ENCODE measurements around the gene C2orf92. TPM values are rescaled to one million over a fixed set of nuclear protein-coding genes. Genes with fewer than 3 reads are reported as not detected.

Gene C2orf92
- total and polyA plus RNA-seq, 2 donors (not counting 1 experiment from before 2014, with no cell fraction given), result 0.99 to 1.1 TPM

DNA sequence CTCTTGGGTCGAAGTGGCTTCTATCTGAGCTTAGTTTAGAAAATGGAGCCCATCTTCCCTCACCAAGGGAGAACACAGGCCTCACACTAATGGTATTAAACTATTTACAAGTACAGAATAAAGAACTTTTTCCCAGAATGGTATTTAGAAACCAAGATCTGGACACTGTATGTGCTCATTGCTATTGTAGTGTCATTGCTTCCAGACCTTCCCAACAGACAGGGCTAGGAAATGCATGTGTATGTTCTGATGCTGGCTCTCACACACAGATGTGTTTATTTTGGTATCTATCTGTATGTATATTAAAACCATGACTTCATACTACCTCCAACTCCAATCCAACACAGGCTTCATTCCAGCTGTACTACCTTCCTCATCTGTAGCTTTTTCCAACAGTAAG lies 15.6 kb upstream of the C2orf92 start:
- Histone ChIP-seq H3K79me2 (ENCODE audit: control insufficient read depth, insufficient read depth, low read length) (no peaks in the 10 kb centered on the region), H3K4me1 (ENCODE audit: control insufficient read depth, extremely low read depth, insufficient read depth, low read length) (no peaks in the 10 kb centered on the region), H2AFZ (ENCODE audit: low read length) (no peak overlapping the region), H3K9me3 (ENCODE audit: control insufficient read depth, insufficient read depth, low read depth, low read length) (no peaks in the 10 kb centered on the region), H3K9ac (ENCODE audit: insufficient read depth, low read length) (no peak overlapping the region), H3K4me2 (ENCODE audit: extremely low read depth, insufficient read depth, low read length) (no peak overlapping the region), H3K27me3 (ENCODE audit: control insufficient read depth, insufficient read depth, low read length) (no peaks in the 10 kb centered on the region), H3K4me3 (replicated peaks in 1 of 4; ENCODE audit: control extremely low read depth in 1 of 4, insufficient read depth in 1 of 4, low read depth in 3 of 4, low read length in 4 of 4) (no peak overlapping the region), H3K36me3 (ENCODE audit: control insufficient read depth, insufficient read depth, low read length) (peaks cover 27% of the 10 kb centered on the region), H4K20me1 (ENCODE audit: control insufficient read depth, extremely low read depth, insufficient read depth, low read length) (no peaks in the 10 kb centered on the region), H3K27ac (ENCODE audit: insufficient read depth, low read length) (no peak overlapping the region)
- DNase-seq (ENCODE audit: low read depth in 2 of 2), result no peak
- TF ChIP-seq, protein P1, sequence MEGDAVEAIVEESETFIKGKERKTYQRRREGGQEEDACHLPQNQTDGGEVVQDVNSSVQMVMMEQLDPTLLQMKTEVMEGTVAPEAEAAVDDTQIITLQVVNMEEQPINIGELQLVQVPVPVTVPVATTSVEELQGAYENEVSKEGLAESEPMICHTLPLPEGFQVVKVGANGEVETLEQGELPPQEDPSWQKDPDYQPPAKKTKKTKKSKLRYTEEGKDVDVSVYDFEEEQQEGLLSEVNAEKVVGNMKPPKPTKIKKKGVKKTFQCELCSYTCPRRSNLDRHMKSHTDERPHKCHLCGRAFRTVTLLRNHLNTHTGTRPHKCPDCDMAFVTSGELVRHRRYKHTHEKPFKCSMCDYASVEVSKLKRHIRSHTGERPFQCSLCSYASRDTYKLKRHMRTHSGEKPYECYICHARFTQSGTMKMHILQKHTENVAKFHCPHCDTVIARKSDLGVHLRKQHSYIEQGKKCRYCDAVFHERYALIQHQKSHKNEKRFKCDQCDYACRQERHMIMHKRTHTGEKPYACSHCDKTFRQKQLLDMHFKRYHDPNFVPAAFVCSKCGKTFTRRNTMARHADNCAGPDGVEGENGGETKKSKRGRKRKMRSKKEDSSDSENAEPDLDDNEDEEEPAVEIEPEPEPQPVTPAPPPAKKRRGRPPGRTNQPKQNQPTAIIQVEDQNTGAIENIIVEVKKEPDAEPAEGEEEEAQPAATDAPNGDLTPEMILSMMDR (conservative IDR thresholded peaks at IDR 0.05 in 1 of 2, IDR thresholded peaks at IDR 0.05 in 1 of 2; ENCODE audit: low read depth in 1 of 2, low read length in 2 of 2), result no peak
- no peak for TF ChIP-seq EZH2 (IDR thresholded peaks at IDR 0.05; ENCODE audit: low read length, missing control alignments)

DNA sequence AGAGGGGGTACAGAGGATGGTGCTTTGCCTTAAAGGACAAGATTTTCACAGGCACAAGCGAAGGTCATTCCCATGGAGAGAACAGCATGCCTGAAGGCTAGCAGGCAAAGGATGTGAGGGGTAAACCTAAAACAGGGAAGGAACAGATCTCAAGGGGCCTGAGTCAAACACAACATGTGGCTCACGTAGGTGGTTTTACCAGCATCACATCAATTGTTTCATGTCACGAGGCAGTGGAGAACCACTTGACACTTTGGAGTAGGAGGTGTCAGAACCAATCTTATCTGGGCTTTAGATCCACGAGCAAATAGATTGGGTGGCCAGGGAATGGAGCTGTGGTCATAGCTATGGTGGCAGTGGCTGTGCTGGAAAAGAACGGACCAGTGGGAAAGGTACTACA lies 15.2 kb upstream of the C2orf92 start:
- no peak overlapping the region for H3K27ac ChIP-seq (ENCODE audit: insufficient read depth, low read length)
- no peaks in the 10 kb centered on the region for H3K27me3 ChIP-seq (ENCODE audit: control insufficient read depth, insufficient read depth, low read length)
- H3K4me2 ChIP-seq (ENCODE audit: extremely low read depth, insufficient read depth, low read length), result no peak overlapping the region
- H2AFZ ChIP-seq (ENCODE audit: low read length), result no peak overlapping the region
- H3K36me3 ChIP-seq (ENCODE audit: control insufficient read depth, insufficient read depth, low read length), result peaks cover 29% of the 10 kb centered on the region
- no peaks in the 10 kb centered on the region for H4K20me1 ChIP-seq (ENCODE audit: control insufficient read depth, extremely low read depth, insufficient read depth, low read length)
- H3K9me3 ChIP-seq (ENCODE audit: control insufficient read depth, insufficient read depth, low read depth, low read length), result no peaks in the 10 kb centered on the region
- no peak overlapping the region for H3K4me3 ChIP-seq (replicated peaks in 1 of 4; ENCODE audit: control extremely low read depth in 1 of 4, insufficient read depth in 1 of 4, low read depth in 3 of 4, low read length in 4 of 4)
- no peak overlapping the region for H3K9ac ChIP-seq (ENCODE audit: insufficient read depth, low read length)
- TF ChIP-seq EZH2 (IDR thresholded peaks at IDR 0.05; ENCODE audit: low read length, missing control alignments), result no peak
- DNase-seq (ENCODE audit: low read depth in 2 of 2), result no peak
- H3K4me1 ChIP-seq (ENCODE audit: control insufficient read depth, extremely low read depth, insufficient read depth, low read length), result no peaks in the 10 kb centered on the region
- H3K79me2 ChIP-seq (ENCODE audit: control insufficient read depth, insufficient read depth, low read length), result peaks cover 2% of the 10 kb centered on the region

DNA sequence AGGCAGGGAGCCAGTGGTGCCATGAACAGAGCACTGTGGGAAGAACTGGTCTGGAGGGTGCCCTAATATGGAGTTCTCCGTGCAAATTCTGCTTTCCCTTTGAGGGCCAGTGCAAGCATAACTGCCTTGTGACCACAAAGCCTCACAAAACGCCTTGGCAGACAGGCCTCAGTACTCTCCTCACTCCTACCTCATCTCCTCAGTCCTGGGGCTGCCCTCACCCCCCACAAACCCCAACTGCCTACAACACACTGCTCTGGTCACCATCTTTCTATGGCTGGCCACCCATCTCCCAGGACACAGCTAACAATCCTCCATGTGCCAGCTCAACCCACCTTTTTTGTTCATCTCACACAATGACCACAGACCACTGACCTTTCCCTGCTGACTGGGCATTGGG lies 14.7 kb upstream of the C2orf92 start:
- Histone ChIP-seq H3K79me2 (ENCODE audit: control insufficient read depth, insufficient read depth, low read length) (peaks cover 7% of the 10 kb centered on the region), H3K27me3 (ENCODE audit: control insufficient read depth, insufficient read depth, low read length) (no peaks in the 10 kb centered on the region), H3K36me3 (ENCODE audit: control insufficient read depth, insufficient read depth, low read length) (peaks cover 32% of the 10 kb centered on the region), H3K4me2 (ENCODE audit: extremely low read depth, insufficient read depth, low read length) (no peak overlapping the region), H3K9me3 (ENCODE audit: control insufficient read depth, insufficient read depth, low read depth, low read length) (no peaks in the 10 kb centered on the region), H3K4me3 (replicated peaks in 1 of 4; ENCODE audit: control extremely low read depth in 1 of 4, insufficient read depth in 1 of 4, low read depth in 3 of 4, low read length in 4 of 4) (no peak overlapping the region), H3K27ac (ENCODE audit: insufficient read depth, low read length) (no peak overlapping the region), H3K4me1 (ENCODE audit: control insufficient read depth, extremely low read depth, insufficient read depth, low read length) (no peaks in the 10 kb centered on the region), H3K9ac (ENCODE audit: insufficient read depth, low read length) (no peak overlapping the region), H4K20me1 (ENCODE audit: control insufficient read depth, extremely low read depth, insufficient read depth, low read length) (no peaks in the 10 kb centered on the region), H2AFZ (ENCODE audit: low read length) (no peak overlapping the region)
- no peak for TF ChIP-seq EZH2 (IDR thresholded peaks at IDR 0.05; ENCODE audit: low read length, missing control alignments)
- TF ChIP-seq, protein P1 (conservative IDR thresholded peaks at IDR 0.05 in 1 of 2, IDR thresholded peaks at IDR 0.05 in 1 of 2; ENCODE audit: low read depth in 1 of 2, low read length in 2 of 2), result no peak
- no peak for DNase-seq (ENCODE audit: low read depth in 2 of 2)

Measured in fibroblast of lung (primary cell).